T-cell (primary cell): Measurements from ENCODE around the gene SFXN5. TPM values are rescaled to one million over a fixed set of nuclear protein-coding genes. Genes with fewer than 3 reads are reported as not detected.

Experiments
- ATAC-seq, 4 experiments: fragments of 200-7000 bp in 3 of 4; fragments of 150-1000 bp in 1 of 4; cut with Tn5 transposase; replicated peaks in 1 of 4; 1 replicate in 3 of 4; 2 replicates in 1 of 4; pipeline ENCODE4 v1.10.0; 2021; ENCODE audit warnings: moderate library complexity in 3 of 4, mild to moderate bottlenecking in 2 of 4, moderate number of reproducible peaks in 1 of 4
- CTCF ChIA-PET, 2 donors: fragments of 300-600 bp; sonication (Branson Sonifier 250); formaldehyde crosslinking; loops; one replicate each; lab custom pipeline; 2022; ENCODE audit warnings: antibody characterized with exemption in 2 of 2; lab: Charles Lee
- POLR2A ChIA-PET, 2 donors: fragments of 300-600 bp; sonication (Branson Sonifier 250); formaldehyde crosslinking; loops; one replicate each; lab custom pipeline; 2022; ENCODE audit warnings: antibody characterized with exemption in 2 of 2; lab: Charles Lee
- DNase-seq, 35 experiments: peaks; one replicate each; pipeline versions ENCODE4 v3.0.0 to v3.0.0-alpha.2; 2013 to 2023
- H3K27ac ChIP-seq: one replicate; pipeline ENCODE4 v1.5.1; 2013; ENCODE audit warnings: low read length
- H3K27me3 ChIP-seq, 2 experiments: replicated peaks in 1 of 2; 1 replicate in 1 of 2; 2 replicates in 1 of 2; pipeline versions ENCODE4 v1.6.1 to v1.7.0; 2013; ENCODE audit warnings: low read length in 1 of 2, mixed read lengths in 1 of 2; ENCODE audit not compliant: control insufficient read depth in 2 of 2, insufficient read depth in 2 of 2; ENCODE audit errors: extremely low read depth in 1 of 2
- H3K36me3 ChIP-seq, 2 donors: 1 replicate in 1 of 2; 2 replicates in 1 of 2; pipeline versions ENCODE4 v1.6.1 to v1.7.0; 2013; ENCODE audit warnings: low read length in 1 of 2; ENCODE audit not compliant: control insufficient read depth in 2 of 2, insufficient read depth in 1 of 2; ENCODE audit errors: extremely low read depth in 1 of 2
- H3K4me1 ChIP-seq, 2 experiments: 1 replicate in 1 of 2; 2 replicates in 1 of 2; pipeline versions ENCODE4 v1.6.1 to v1.7.0; 2013; ENCODE audit warnings: low read length in 2 of 2, mixed read lengths in 1 of 2; ENCODE audit not compliant: insufficient read depth in 2 of 2, control insufficient read depth in 1 of 2; ENCODE audit errors: extremely low read depth in 1 of 2
- H3K4me3 ChIP-seq, 2 donors: 1 replicate in 1 of 2; 2 replicates in 1 of 2; pipeline versions ENCODE4 v1.5.1 to v1.7.0; 2013; ENCODE audit warnings: mild to moderate bottlenecking in 2 of 2, low read length in 1 of 2, moderate library complexity in 1 of 2; ENCODE audit not compliant: control insufficient read depth in 1 of 2; ENCODE audit errors: extremely low read depth in 1 of 2
- H3K9me3 ChIP-seq: 2 replicates; pipeline ENCODE4 v1.7.0; 2013
- H3K27ac Mint-ChIP-seq, 2 donors: one replicate each; pipeline ENCODE4 v1.8.0; 2020 to 2021; ENCODE audit warnings: mild to moderate bottlenecking in 2 of 2, mixed read lengths in 2 of 2
- H3K27me3 Mint-ChIP-seq, 2 donors: one replicate each; pipeline ENCODE4 v1.8.0; 2021 to 2022; ENCODE audit warnings: mixed read lengths in 2 of 2
- H3K36me3 Mint-ChIP-seq: one replicate; pipeline ENCODE4 v1.8.0; 2021; ENCODE audit warnings: mixed read lengths
- H3K4me1 Mint-ChIP-seq, 3 donors: one replicate each; pipeline ENCODE4 v1.8.0; 2020 to 2022; ENCODE audit warnings: mixed read lengths in 3 of 3, mild to moderate bottlenecking in 1 of 3
- H3K4me3 Mint-ChIP-seq, 3 donors: one replicate each; pipeline ENCODE4 v1.8.0; 2020 to 2022; ENCODE audit warnings: mild to moderate bottlenecking in 3 of 3, mixed read lengths in 3 of 3, moderate library complexity in 3 of 3
- H3K9me3 Mint-ChIP-seq, 3 donors: one replicate each; pipeline ENCODE4 v1.8.0; 2020 to 2022; ENCODE audit warnings: mixed read lengths in 3 of 3
- WGBS: methylation state at CpG from one replicate; pipeline ENCODE4 v1.1.5; 2013; ENCODE audit warnings: missing lambda C conversion rate; ENCODE audit not compliant: insufficient coverage; 5-methylcytosine and 5-hydroxymethylcytosine counted together
- total RNA-seq, 35 experiments: library from RNA in 6 of 35; stranded (reverse) in 6 of 35; fragments of 120-200 nt in 1 of 35; gene quantifications; one replicate each; pipeline versions ENCODE4 v1.2.1 to v1.2.4 and lab custom pipeline; 2013 to 2026

The SFXN5 gene
- total RNA-seq, 5 donors from 2014 or later (not counting 1 experiment from before 2014, with no cell fraction given): 6.3 to 14.2 (median 9.7) TPM

- Histone ChIP-seq H3K27me3 (no peaks in the 10 kb centered on the region), H3K36me3 (no peaks in the 10 kb centered on the region), H3K4me3 (no peak overlapping the region), H3K4me1 (peaks cover 5 to 36% of the 10 kb centered on the region in 2 experiments), H3K27ac (no peak overlapping the region), H3K9me3 (no peaks in the 10 kb centered on the region)
- H3K4me3 Mint-ChIP-seq: no peak overlapping the region
- no peak for ATAC-seq
- CTCF ChIA-PET: no interaction called here
- peaks cover 25 to 29% (median 26%) of the 10 kb centered on the region in 3 donors for H3K4me1 Mint-ChIP-seq
- H3K27ac Mint-ChIP-seq: no peak overlapping the region
- H3K27me3 Mint-ChIP-seq: no peaks in the 10 kb centered on the region
- DNase-seq: no peak
- H3K36me3 Mint-ChIP-seq: peaks cover 8% of the 10 kb centered on the region
- WGBS: 93% methylated on average over 6 of the region's 8 CpGs
- no peaks in the 10 kb centered on the region for H3K9me3 Mint-ChIP-seq
- POLR2A ChIA-PET: no interaction called here
These were observed 119.2 kb downstream of the SFXN5 start for GRCh38 chr2:72952110-72952823.

- POLR2A ChIA-PET: no interaction called here
- no peaks in the 10 kb centered on the region for H3K9me3 ChIP-seq
- H3K4me1 ChIP-seq: peaks cover 5 to 36% of the 10 kb centered on the region in 2 experiments
- no peak overlapping the region for H3K4me3 Mint-ChIP-seq
- CTCF ChIA-PET: no interaction called here
- H3K36me3 ChIP-seq: no peaks in the 10 kb centered on the region
- H3K27me3 ChIP-seq: no peaks in the 10 kb centered on the region
- ATAC-seq: no peak
- WGBS: 82% methylated on average over 3 of the region's 8 CpGs
- H3K27ac ChIP-seq: no peak overlapping the region
- DNase-seq: no peak
- H3K27ac Mint-ChIP-seq: no peak overlapping the region
- no peak overlapping the region for H3K4me3 ChIP-seq
- H3K27me3 Mint-ChIP-seq: no peaks in the 10 kb centered on the region
- no peaks in the 10 kb centered on the region for H3K9me3 Mint-ChIP-seq
- H3K36me3 Mint-ChIP-seq: no peaks in the 10 kb centered on the region
- H3K4me1 Mint-ChIP-seq: peaks cover 22 to 25% (median 24%) of the 10 kb centered on the region in 3 donors
These were observed 120.0 kb downstream of the SFXN5 start for GRCh38 chr2:72951303-72952095.

DNA sequence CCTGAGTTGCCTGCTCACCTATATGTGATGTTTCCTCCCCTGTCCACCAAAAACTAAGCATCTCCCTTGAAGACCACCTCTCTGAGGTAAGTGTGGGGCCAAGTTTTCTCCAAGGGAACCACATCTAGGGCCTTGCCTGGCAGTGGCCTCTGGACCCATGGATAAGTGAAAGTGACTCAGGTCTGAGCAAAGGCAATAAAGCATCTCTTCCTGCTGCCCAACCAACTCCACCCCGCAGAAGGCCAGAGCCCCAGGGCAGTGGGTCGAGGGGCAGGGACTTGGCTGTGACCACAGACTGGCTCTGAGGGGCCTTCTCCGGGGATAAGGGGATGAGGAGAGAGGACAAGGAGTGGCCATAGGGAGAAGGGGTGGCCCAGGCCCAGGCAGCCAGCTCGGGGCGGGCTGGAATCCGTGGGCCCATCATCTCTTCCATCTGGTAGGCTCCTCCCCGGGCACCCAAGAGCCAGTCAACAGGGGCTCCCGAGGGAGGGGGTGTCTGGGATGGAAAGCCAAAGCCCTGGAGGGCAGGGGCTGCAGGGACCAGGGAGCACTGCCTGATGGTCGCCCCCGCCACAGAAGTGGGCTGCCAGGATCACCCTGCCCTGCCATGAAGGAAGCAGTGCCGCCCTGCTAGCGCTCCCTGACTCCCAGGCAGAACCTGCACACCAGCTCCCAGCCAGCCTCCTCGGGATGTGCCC, 120.8 kb downstream of the SFXN5 start:
- WGBS: 92% methylated on average over 6 of the region's 13 CpGs
- Mint-ChIP-seq H3K4me3 (no peak overlapping the region), H3K27ac (no peak overlapping the region), H3K4me1 (peaks cover 22 to 25% (median 24%) of the 10 kb centered on the region in 3 donors), H3K36me3 (no peaks in the 10 kb centered on the region), H3K27me3 (no peaks in the 10 kb centered on the region), H3K9me3 (no peaks in the 10 kb centered on the region)
- Histone ChIP-seq H3K27ac (no peak overlapping the region), H3K9me3 (no peaks in the 10 kb centered on the region), H3K4me1 (peaks cover 5 to 31% of the 10 kb centered on the region in 2 experiments), H3K36me3 (no peaks in the 10 kb centered on the region), H3K27me3 (no peaks in the 10 kb centered on the region), H3K4me3 (no peak overlapping the region)
- CTCF ChIA-PET: no interaction called here
- POLR2A ChIA-PET: no interaction called here
- no peak for DNase-seq
- no peak for ATAC-seq

DNA sequence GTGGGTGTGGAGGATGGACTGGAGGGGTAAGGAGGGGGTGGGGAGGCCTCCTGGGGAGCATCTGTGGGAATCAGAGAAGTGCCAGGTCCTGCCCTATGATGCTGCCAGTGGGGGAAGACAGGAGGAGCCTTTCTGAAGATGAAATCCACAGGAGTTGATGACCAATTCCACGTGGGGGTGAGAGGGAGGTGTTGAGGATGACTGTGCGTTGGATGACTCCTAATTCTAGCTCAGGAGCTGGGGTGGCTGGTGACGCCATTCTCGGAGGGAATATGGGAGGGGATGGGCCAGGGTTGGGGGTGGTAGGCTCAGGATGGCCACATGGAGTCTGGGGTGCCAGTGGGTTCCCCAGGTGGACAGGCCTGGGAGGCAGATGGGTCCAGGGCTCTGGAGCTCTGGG, 121.9 kb downstream of the SFXN5 start:
- no peak for DNase-seq
- no peaks in the 10 kb centered on the region for H3K27me3 ChIP-seq
- no peaks in the 10 kb centered on the region for H3K9me3 ChIP-seq
- H3K27ac ChIP-seq: no peak overlapping the region
- H3K27ac Mint-ChIP-seq: no peak overlapping the region
- no peak overlapping the region for H3K4me3 Mint-ChIP-seq
- H3K4me3 ChIP-seq: no peak overlapping the region
- 86% methylated on average over 4 of the region's 4 CpGs for WGBS
- ChIA-PET POLR2A (no interaction called here), CTCF (no interaction called here)
- no peaks in the 10 kb centered on the region for H3K9me3 Mint-ChIP-seq
- no peak for ATAC-seq
- H3K36me3 ChIP-seq: peaks cover 0 to 2% of the 10 kb centered on the region in 2 donors
- peaks cover 15 to 18% (median 16%) of the 10 kb centered on the region in 3 donors for H3K4me1 Mint-ChIP-seq
- H3K4me1 ChIP-seq: peaks cover 4 to 20% of the 10 kb centered on the region in 2 experiments
- no peaks in the 10 kb centered on the region for H3K36me3 Mint-ChIP-seq
- H3K27me3 Mint-ChIP-seq: no peaks in the 10 kb centered on the region

DNA sequence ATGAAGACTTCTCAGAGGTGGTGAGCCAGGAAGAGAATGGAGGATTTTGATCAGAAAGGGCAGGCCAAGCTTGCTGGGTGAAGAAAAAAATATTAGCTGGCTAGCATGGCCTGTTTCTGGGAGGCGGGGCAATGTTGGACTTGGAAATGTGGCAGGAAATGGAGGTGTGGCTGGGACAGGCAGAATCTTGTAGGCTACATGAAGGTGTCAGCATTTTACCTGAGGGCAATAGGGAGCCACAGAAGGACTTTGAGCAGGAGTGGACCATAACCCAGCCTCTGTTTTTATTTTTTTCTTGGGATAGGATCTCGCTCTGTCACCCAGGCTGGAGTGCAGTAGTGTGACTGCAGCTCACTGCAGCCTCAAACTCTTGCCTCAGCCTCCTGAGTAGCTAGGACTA, 122.5 kb downstream of the SFXN5 start:
- WGBS: 92% methylated on average over 1 of the region's 2 CpGs
- no peaks in the 10 kb centered on the region for H3K27me3 Mint-ChIP-seq
- Histone ChIP-seq H3K9me3 (no peaks in the 10 kb centered on the region), H3K4me1 (peaks cover 2 to 14% of the 10 kb centered on the region in 2 experiments), H3K4me3 (no peak overlapping the region), H3K27me3 (no peaks in the 10 kb centered on the region), H3K27ac (no peak overlapping the region), H3K36me3 (peaks cover 0 to 2% of the 10 kb centered on the region in 2 donors)
- ATAC-seq (no peak), DNase-seq (no peak)
- no peak overlapping the region for H3K27ac Mint-ChIP-seq
- POLR2A ChIA-PET: no interaction called here
- no peaks in the 10 kb centered on the region for H3K9me3 Mint-ChIP-seq
- CTCF ChIA-PET: no interaction called here
- H3K4me3 Mint-ChIP-seq: no peak overlapping the region
- no peaks in the 10 kb centered on the region for H3K36me3 Mint-ChIP-seq
- peaks cover 9 to 12% (median 10%) of the 10 kb centered on the region in 3 donors for H3K4me1 Mint-ChIP-seq
